WTC11 (cell line): Measurements from ENCODE around the gene PDCD1. TPM values are rescaled to one million over a fixed set of nuclear protein-coding genes. Genes with fewer than 3 reads are reported as not detected.

Experiments used
- AFF4 ChIP-seq: sonication (generic); formaldehyde crosslinking; IDR thresholded peaks from 2 replicates; pipeline ENCODE4 v1.8.1; 2023; ENCODE audit warnings: mild to moderate bottlenecking, missing genetic modification reagents, borderline replicate concordance
- ATF1 ChIP-seq: sonication (generic); formaldehyde crosslinking; IDR thresholded peaks from 2 replicates; pipeline ENCODE4 v1.8.1; 2023; ENCODE audit warnings: mild to moderate bottlenecking, moderate library complexity, missing genetic modification reagents
- CDX4 ChIP-seq: fragments of 250-450 bp; sonication (Bioruptor Pico); IDR thresholded peaks from 2 replicates; pipeline ENCODE4 v1.9.0; 2021; ENCODE audit warnings: moderate library complexity, mild to moderate bottlenecking, inconsistent platforms, borderline replicate concordance
- CTCF ChIP-seq: fragments of 200-600 bp; IDR thresholded peaks from 2 replicates; pipeline ENCODE4 v1.8.0; 2022; ENCODE audit warnings: antibody characterized with exemption
- FOXP4 ChIP-seq: sonication (generic); formaldehyde crosslinking; IDR thresholded peaks from 2 replicates; pipeline ENCODE4 v1.8.0; 2022; ENCODE audit warnings: mild to moderate bottlenecking, missing genetic modification reagents
- GRHL2 ChIP-seq: fragments of 250-450 bp; sonication (Bioruptor Pico); IDR thresholded peaks from 2 replicates; pipeline ENCODE4 v1.8.0; 2022; ENCODE audit warnings: mild to moderate bottlenecking, moderate library complexity; ENCODE audit not compliant: insufficient replicate concordance, severe bottlenecking
- IRF2 ChIP-seq: sonication (generic); formaldehyde crosslinking; IDR thresholded peaks from 2 replicates; pipeline ENCODE4 v1.8.0; 2022; ENCODE audit warnings: low read depth, missing genetic modification reagents, borderline replicate concordance
- JAZF1 ChIP-seq: fragments of 250-450 bp; sonication (Bioruptor Pico); IDR thresholded peaks from 2 replicates; pipeline ENCODE4 v1.9.0; 2021; ENCODE audit warnings: moderate library complexity, mild to moderate bottlenecking, inconsistent platforms
- MAX ChIP-seq: sonication (generic); formaldehyde crosslinking; IDR thresholded peaks from 2 replicates; pipeline ENCODE4 v1.8.0; 2022; ENCODE audit warnings: mild to moderate bottlenecking, missing genetic modification reagents
- MXD4 ChIP-seq: fragments of 250-450 bp; sonication (Bioruptor Pico); IDR thresholded peaks from 2 replicates; pipeline ENCODE4 v1.8.0; 2021; ENCODE audit warnings: mild to moderate bottlenecking, moderate library complexity, borderline replicate concordance
- NFE2L1 ChIP-seq: sonication (generic); formaldehyde crosslinking; IDR thresholded peaks from 2 replicates; pipeline ENCODE4 v1.8.1; 2023; ENCODE audit warnings: missing genetic modification reagents
- NFYB ChIP-seq: sonication (generic); formaldehyde crosslinking; conservative IDR thresholded peaks from 2 replicates; pipeline ENCODE4 v1.8.0; 2022; ENCODE audit warnings: low read depth, missing genetic modification reagents
- NR3C1 ChIP-seq: sonication (generic); formaldehyde crosslinking; conservative IDR thresholded peaks from 2 replicates; pipeline ENCODE4 v1.8.1; 2023; ENCODE audit warnings: low read depth, mild to moderate bottlenecking, missing genetic modification reagents
- OVOL2 ChIP-seq: fragments of 250-450 bp; sonication (Bioruptor Pico); IDR thresholded peaks from 2 replicates; pipeline ENCODE4 v1.9.0; 2021; ENCODE audit warnings: mild to moderate bottlenecking, borderline replicate concordance
- RELA ChIP-seq: sonication (generic); formaldehyde crosslinking; IDR thresholded peaks from 2 replicates; pipeline ENCODE4 v1.8.1; 2022; ENCODE audit warnings: missing genetic modification reagents, mild to moderate bottlenecking, borderline replicate concordance
- TCF7 ChIP-seq: sonication (generic); formaldehyde crosslinking; IDR thresholded peaks from 2 replicates; pipeline ENCODE4 v1.8.0; 2022; ENCODE audit warnings: mild to moderate bottlenecking, low read depth, missing genetic modification reagents, moderate library complexity
- TEAD1 ChIP-seq: sonication (generic); formaldehyde crosslinking; IDR thresholded peaks from 2 replicates; pipeline ENCODE4 v1.8.0; 2022; ENCODE audit warnings: mild to moderate bottlenecking, missing genetic modification reagents
- ZNF263 ChIP-seq: sonication (generic); formaldehyde crosslinking; IDR thresholded peaks from 2 replicates; pipeline ENCODE4 v1.8.1; 2022; ENCODE audit warnings: low read depth, mild to moderate bottlenecking, moderate library complexity, missing genetic modification reagents
- ZNF396 ChIP-seq: fragments of 250-450 bp; sonication (Bioruptor Pico); IDR thresholded peaks from 2 replicates; pipeline ENCODE4 v1.8.0; 2021; ENCODE audit warnings: mild to moderate bottlenecking, moderate library complexity, borderline replicate concordance
- ZNF423 ChIP-seq: fragments of 250-450 bp; sonication (Bioruptor Pico); IDR thresholded peaks from 2 replicates; pipeline ENCODE4 v2.1.2; 2022; ENCODE audit warnings: mild to moderate bottlenecking, moderate library complexity
- ZNF425 ChIP-seq: fragments of 250-450 bp; sonication (Bioruptor Pico); conservative IDR thresholded peaks from 2 replicates; pipeline ENCODE4 v1.9.0; 2021; ENCODE audit warnings: mild to moderate bottlenecking
- ZNF512 ChIP-seq: sonication (generic); formaldehyde crosslinking; IDR thresholded peaks from 2 replicates; pipeline ENCODE4 v1.8.1; 2022; ENCODE audit warnings: missing genetic modification reagents, borderline replicate concordance
- total RNA-seq: library from RNA; stranded (reverse); gene quantifications from 3 replicates; pipeline ENCODE4 v1.2.3, GENCODE V29; 2021

The PDCD1 gene
- total RNA-seq, 1 experiment from 2014 or later: 0.52 TPM

- TF ChIP-seq OVOL2 (CRISPR knock-in tag): no peak
- TF ChIP-seq MXD4: no peak
- TF ChIP-seq IRF2: no peak
- no peak for TF ChIP-seq AFF4 (CRISPR knock-in tag)
- no peak for TF ChIP-seq TEAD1 (CRISPR knock-in tag)
- 0 out of 2 replicates have a peak, but pooled peaks have one; percentile 80 for TF ChIP-seq RELA (CRISPR knock-in tag)
- TF ChIP-seq JAZF1 (CRISPR knock-in tag): no peak
- no peak for TF ChIP-seq ZNF423
- TF ChIP-seq ATF1: no peak
- TF ChIP-seq MAX (CRISPR knock-in tag): peak; percentile 95
- no peak; the same call in 1 of the 2 replicates for TF ChIP-seq ZNF263 (CRISPR knock-in tag)
- peak; percentile 79; the same call in 1 of the 2 replicates for TF ChIP-seq NFE2L1
- TF ChIP-seq TCF7 (CRISPR knock-in tag): peak; percentile 60; the same call in 1 of the 2 replicates
- TF ChIP-seq ZNF512 (CRISPR knock-in tag): no peak
- TF ChIP-seq CTCF: no peak
- TF ChIP-seq NFYB (CRISPR knock-in tag): no peak
- TF ChIP-seq ZNF396 (CRISPR knock-in tag): no peak
- TF ChIP-seq ZNF425: no peak
- no peak for TF ChIP-seq CDX4 (CRISPR knock-in tag)
- TF ChIP-seq GRHL2: no peak
- TF ChIP-seq FOXP4: peak; percentile 80; the same call in 1 of the 2 replicates
- TF ChIP-seq NR3C1: 0 out of 2 replicates have a peak, but pooled peaks have one; percentile 55
Observed at GRCh38 chr2:241803387-241804325, 55.0 kb downstream of the PDCD1 start (continued).
